Activated CD4-positive, alpha-beta T cell treated with anti-CD3 and anti-CD28 coated beads for 36 hours (primary cell): ENCODE data around the gene TTLL9. TPM values are rescaled to one million over a fixed set of nuclear protein-coding genes. Genes with fewer than 3 reads are reported as not detected.
"Not testable (repeated sequence)": the region's sequence is repeated elsewhere in the genome, so short reads cannot be mapped to it uniquely, and the experiment has no call there.

ENCODE experiments used
- ATAC-seq: fragments of 200-7000 bp; cut with Tn5 transposase; one replicate; pipeline ENCODE4 v1.10.0; 2021; ENCODE audit warnings: mild to moderate bottlenecking, moderate library complexity
- CTCF ChIA-PET: fragments of 350-600 bp; sonication (Branson Sonifier 250); formaldehyde crosslinking; loops from one replicate; lab custom pipeline; 2021; ENCODE audit warnings: antibody characterized with exemption; lab: Charles Lee
- POLR2A ChIA-PET: fragments of 350-600 bp; sonication (Branson Sonifier 250); formaldehyde crosslinking; loops from one replicate; lab custom pipeline; 2021; ENCODE audit warnings: antibody characterized with exemption, inconsistent platforms; lab: Charles Lee
- DNase-seq: peaks from one replicate; pipeline ENCODE4 v3.0.0-alpha.2; 2020
- H3K27ac Mint-ChIP-seq: one replicate; pipeline ENCODE4 v1.8.0; 2021; ENCODE audit warnings: mixed read lengths
- H3K27me3 Mint-ChIP-seq: one replicate; pipeline ENCODE4 v1.8.0; 2021; ENCODE audit warnings: mixed read lengths
- H3K36me3 Mint-ChIP-seq: one replicate; pipeline ENCODE4 v1.8.0; 2021; ENCODE audit warnings: low read depth, mixed read lengths
- H3K4me1 Mint-ChIP-seq: one replicate; pipeline ENCODE4 v1.8.0; 2021; ENCODE audit warnings: mixed read lengths
- H3K4me3 Mint-ChIP-seq: one replicate; pipeline ENCODE4 v1.8.0; 2021; ENCODE audit warnings: mild to moderate bottlenecking, moderate library complexity, mixed read lengths
- H3K9me3 Mint-ChIP-seq: one replicate; pipeline ENCODE4 v1.8.0; 2021; ENCODE audit warnings: low read depth, mixed read lengths
- intact Hi-C, 2 experiments: fragments of 100-400 bp; cut with DNase I in 1 of 2; cut with micrococcal nuclease in 1 of 2; formaldehyde crosslinking; loops; one replicate each; pipeline versions ENCODE4 v1.14.2 to v1.15.1; 2022 to 2024; cut with DNase I, micrococcal nuclease
- total RNA-seq, 2 experiments: library from RNA; stranded (reverse); gene quantifications; one replicate each; pipeline ENCODE4 v1.2.3, GENCODE V29; 2021

Gene TTLL9, protein sequence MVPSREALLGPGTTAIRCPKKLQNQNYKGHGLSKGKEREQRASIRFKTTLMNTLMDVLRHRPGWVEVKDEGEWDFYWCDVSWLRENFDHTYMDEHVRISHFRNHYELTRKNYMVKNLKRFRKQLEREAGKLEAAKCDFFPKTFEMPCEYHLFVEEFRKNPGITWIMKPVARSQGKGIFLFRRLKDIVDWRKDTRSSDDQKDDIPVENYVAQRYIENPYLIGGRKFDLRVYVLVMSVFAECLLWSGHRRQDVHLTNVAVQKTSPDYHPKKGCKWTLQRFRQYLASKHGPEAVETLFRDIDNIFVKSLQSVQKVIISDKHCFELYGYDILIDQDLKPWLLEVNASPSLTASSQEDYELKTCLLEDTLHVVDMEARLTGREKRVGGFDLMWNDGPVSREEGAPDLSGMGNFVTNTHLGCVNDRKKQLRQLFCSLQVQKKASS
- total RNA-seq: not detected

DNA sequence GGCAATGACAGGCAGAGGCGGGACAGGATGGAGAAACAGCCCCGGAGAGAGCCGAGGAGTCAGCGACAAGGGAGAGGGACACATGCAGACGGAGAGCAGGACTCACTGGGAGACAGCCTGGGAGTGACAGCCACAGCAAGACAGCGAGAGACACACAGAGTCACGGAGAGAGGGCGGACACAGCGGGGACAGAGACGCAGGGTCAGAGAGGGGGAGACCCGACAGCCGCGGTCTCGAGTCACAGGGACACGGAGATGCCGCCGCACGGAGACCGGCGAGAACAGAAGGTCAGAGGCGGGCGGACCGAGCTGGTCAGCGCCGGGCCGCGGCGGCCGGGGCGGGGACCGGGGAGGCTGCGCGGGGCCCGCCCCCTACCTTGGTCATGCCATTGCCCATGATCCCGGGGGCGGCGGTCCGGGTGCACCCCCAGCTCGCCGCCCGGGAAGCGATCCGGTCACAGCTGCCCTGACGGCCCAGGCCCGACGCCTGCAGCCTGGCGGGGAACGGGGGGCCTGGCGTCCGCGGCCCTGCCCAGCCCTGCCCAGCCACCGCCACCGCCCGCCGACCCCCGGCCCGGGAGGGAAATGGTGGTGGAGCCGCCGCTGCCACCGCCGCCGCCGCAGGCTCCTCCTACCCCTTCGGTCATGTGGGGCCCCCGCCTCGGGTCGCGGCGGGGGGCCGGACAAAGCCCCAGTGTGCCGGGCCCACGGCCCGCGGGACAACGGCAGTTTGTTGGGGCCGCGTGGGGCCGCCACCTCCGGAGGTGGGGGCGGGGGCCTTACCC lies at the start of gene TTLL9, which contains the start of gene DUSP15:
TSS of gene TTLL9 (plus strand) at position 693 of the 784 bp plus-strand sequence. CDS start 493 bp downstream, outside the sequence.
TSS of gene DUSP15 (minus strand) at position 586 of the 784 bp plus-strand sequence. CDS start at position 396, 190 bp downstream.
- peak; percentile 33 for DNase-seq

DNA sequence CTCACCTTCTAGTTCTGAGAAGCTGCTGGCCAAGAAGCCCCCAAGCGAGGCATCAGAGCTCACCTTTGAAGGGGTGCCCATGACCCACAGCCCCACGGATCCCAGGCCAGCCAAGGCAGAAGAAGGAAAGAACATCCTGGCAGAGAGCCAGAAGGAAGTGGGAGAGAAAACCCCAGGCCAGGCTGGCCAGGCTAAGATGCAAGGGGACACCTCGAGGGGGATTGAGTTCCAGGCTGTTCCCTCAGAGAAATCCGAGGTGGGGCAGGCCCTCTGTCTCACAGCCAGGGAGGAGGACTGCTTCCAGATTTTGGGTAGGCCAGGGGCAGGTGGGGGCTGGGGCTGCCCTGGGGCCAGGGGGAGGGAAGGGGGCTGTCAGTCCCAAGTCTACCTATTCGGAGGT lies 49.0 kb upstream of the TTLL9 start:
- Mint-ChIP-seq H3K4me3 (no peak overlapping the region), H3K4me1 (peaks cover 4% of the 10 kb centered on the region), H3K27ac (no peak overlapping the region), H3K36me3 (no peaks in the 10 kb centered on the region), H3K9me3 (no peaks in the 10 kb centered on the region), H3K27me3 (no peaks in the 10 kb centered on the region)
- intact Hi-C loops: loop anchor here in 1 of 2 experiments (10.0 kb wide), 1 partner anchor 133 kb away; the partner anchor contains the start of gene PDRG1
- no peak for DNase-seq
- CTCF ChIA-PET: interaction anchor here (1.2 kb wide), 1 partner anchor 209 kb away, joined by 4 read pairs; no protein-coding TSS in a partner anchor
- POLR2A ChIA-PET: no interaction called here
- ATAC-seq: no peak

More for the DNA sequence above, at the start of gene TTLL9, which contains the start of gene DUSP15:
- ChIA-PET POLR2A (interaction anchor here (0.6 kb wide), 1 partner anchor 239 kb away, joined by 3 read pairs; no protein-coding TSS in a partner anchor), CTCF (interaction anchor here (0.5 kb wide), 2 partner anchors 16 to 783 kb away, joined by 3 read pairs; no protein-coding TSS in a partner anchor)
- peak; percentile 45 for ATAC-seq
- no peaks in the 10 kb centered on the region for H3K9me3 Mint-ChIP-seq
- H3K27ac Mint-ChIP-seq: peak within 1 kb of the TSS; percentile 23
- peak within 1 kb of the TSS; percentile 62 for H3K4me3 Mint-ChIP-seq
- H3K27me3 Mint-ChIP-seq: peaks cover 30% of the 10 kb centered on the region
- intact Hi-C loops: no loop called here
- H3K36me3 Mint-ChIP-seq: no peaks in the 10 kb centered on the region
- H3K4me1 Mint-ChIP-seq: peaks cover 7% of the 10 kb centered on the region

DNA sequence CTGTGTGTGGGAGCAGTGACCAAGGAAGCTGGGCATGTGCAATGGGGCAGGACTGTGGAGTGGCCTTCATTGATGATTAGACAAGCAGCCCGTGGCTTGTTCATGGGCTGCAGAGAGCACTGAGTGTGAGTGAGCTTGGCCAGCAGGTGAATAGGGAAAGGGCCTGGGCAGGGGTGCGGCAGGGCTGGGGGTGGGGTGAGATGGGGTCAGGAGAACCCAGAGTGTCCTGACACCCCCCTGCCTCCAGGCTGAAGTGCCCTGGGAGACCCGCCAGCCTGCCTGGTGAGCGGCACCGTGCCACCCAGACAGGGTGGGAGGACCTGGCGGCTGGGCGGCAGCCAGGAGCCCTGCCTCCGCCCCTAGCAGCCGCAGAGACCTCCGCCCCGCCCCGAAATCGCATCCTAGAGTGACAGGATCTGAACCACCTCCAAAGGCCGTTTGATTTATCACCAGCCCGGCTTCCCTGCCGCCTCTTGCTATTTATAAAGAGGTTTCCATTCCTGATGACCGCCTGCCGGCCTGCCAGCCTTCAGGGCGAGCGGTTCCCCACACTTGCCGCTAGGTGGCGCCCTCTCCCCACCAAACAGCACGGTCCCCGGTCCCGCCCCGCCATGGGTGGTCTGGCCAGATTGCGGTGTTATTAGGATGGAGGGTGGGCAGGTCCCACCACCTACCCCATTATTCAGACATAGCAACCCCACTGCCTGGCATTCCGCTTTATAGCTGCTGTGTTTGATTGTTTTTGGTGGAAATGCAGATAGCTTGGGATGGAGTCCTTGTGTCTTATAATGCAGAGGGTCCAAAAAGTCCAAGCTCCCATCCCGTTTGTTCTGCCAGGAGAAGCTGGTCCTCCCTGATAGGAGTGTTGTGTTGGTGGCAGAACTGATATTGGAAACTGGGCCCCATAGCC lies 47.8 kb upstream of the TTLL9 start:
- H3K27ac Mint-ChIP-seq: no peak overlapping the region
- ATAC-seq: peak; percentile 90
- DNase-seq: peak; percentile 86
- H3K9me3 Mint-ChIP-seq: no peaks in the 10 kb centered on the region
- H3K36me3 Mint-ChIP-seq: no peaks in the 10 kb centered on the region
- intact Hi-C loops: loop anchor here (1.0 to 10.0 kb wide), 7 partner anchors 24 to 830 kb away; partner anchors contain the start of gene PDRG1 (in 1 of the 2)
- peaks cover 4% of the 10 kb centered on the region for H3K4me1 Mint-ChIP-seq
- no peak overlapping the region for H3K4me3 Mint-ChIP-seq
- ChIA-PET CTCF (interaction anchor here (0.6 to 4.1 kb wide), 35 partner anchors 9 to 287 kb away, joined by 3 to 28 read pairs (median 4); partner anchors contain the start of genes HCK, PDRG1 and TM9SF4), POLR2A (no interaction called here)
- no peaks in the 10 kb centered on the region for H3K27me3 Mint-ChIP-seq

DNA sequence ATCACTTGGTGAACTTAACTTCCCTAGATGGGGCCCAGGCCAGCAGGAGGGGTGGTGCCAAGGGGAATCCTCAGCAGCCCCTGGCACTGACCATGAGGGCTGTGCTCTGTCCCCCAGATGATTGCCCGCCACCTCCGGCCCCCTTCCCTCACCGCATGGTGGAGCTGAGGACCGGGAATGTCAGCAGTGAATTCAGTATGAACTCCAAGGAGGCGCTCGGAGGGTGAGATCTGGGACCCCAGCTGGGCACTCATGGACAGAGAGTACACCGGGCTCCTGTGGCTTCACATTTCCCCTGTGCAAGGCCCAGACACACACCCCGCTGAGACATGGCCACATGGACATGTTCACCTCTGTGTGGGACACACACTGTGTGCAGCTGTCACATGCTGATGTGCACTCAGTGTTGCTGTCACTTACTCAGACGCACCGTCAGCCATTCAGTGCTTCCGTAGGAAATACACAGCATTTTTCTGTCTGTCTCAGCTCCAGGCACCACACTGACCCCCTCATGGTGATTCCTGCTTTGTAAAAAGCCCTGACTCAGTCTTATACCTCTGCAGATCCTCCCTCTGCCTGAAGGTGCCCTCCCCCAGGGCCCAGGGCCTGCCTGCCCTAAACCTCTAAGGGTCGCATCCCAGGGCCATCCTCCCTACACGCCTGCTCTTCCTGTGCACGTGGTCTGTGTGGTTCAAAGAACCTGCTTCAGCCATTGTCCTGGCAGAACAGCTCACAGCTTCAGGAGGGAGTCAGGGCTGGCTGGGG lies 46.9 kb upstream of the TTLL9 start:
- H3K4me3 Mint-ChIP-seq: no peak overlapping the region
- H3K27me3 Mint-ChIP-seq: no peaks in the 10 kb centered on the region
- POLR2A ChIA-PET: no interaction called here
- intact Hi-C loops: loop anchor here (1.0 to 10.0 kb wide), 5 partner anchors 23 to 829 kb away; partner anchors contain the start of gene PDRG1 (in 1 of the 2)
- peaks cover 4% of the 10 kb centered on the region for H3K4me1 Mint-ChIP-seq
- CTCF ChIA-PET: interaction anchor here (0.6 to 4.1 kb wide), 30 partner anchors 9 to 286 kb away, joined by 3 to 28 read pairs (median 4); partner anchors contain the start of genes HCK, PDRG1 and TM9SF4
- no peak overlapping the region for H3K27ac Mint-ChIP-seq
- no peaks in the 10 kb centered on the region for H3K9me3 Mint-ChIP-seq
- no peak for DNase-seq
- ATAC-seq: no peak
- no peaks in the 10 kb centered on the region for H3K36me3 Mint-ChIP-seq

DNA sequence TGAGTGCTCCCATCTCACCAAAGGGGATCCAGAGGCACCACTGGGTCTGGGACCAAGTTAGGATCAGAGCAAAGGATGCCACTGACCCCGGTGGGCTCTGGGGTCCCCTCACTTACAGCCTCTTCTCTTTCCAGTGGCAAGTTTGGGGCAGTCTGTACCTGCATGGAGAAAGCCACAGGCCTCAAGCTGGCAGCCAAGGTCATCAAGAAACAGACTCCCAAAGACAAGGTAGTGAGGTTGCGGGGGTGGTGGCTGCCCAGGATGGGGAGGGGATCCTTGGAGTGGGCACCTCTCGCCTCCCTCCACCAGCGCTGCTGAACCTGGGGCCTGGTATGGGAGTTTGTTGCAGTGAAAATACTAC lies 46.3 kb upstream of the TTLL9 start:
- Mint-ChIP-seq H3K4me1 (peaks cover 4% of the 10 kb centered on the region), H3K27me3 (no peaks in the 10 kb centered on the region), H3K27ac (no peak overlapping the region), H3K4me3 (no peak overlapping the region), H3K9me3 (no peaks in the 10 kb centered on the region), H3K36me3 (no peaks in the 10 kb centered on the region)
- DNase-seq (no peak), ATAC-seq (no peak)
- intact Hi-C loops: loop anchor here in 1 of 2 experiments (10.0 kb wide), 1 partner anchor 131 kb away; the partner anchor contains the start of gene PDRG1
- CTCF ChIA-PET: interaction anchor here (0.6 to 4.1 kb wide), 9 partner anchors 9 to 265 kb away, joined by 3 to 28 read pairs (median 4); partner anchors contain the start of gene PDRG1
- POLR2A ChIA-PET: no interaction called here

DNA sequence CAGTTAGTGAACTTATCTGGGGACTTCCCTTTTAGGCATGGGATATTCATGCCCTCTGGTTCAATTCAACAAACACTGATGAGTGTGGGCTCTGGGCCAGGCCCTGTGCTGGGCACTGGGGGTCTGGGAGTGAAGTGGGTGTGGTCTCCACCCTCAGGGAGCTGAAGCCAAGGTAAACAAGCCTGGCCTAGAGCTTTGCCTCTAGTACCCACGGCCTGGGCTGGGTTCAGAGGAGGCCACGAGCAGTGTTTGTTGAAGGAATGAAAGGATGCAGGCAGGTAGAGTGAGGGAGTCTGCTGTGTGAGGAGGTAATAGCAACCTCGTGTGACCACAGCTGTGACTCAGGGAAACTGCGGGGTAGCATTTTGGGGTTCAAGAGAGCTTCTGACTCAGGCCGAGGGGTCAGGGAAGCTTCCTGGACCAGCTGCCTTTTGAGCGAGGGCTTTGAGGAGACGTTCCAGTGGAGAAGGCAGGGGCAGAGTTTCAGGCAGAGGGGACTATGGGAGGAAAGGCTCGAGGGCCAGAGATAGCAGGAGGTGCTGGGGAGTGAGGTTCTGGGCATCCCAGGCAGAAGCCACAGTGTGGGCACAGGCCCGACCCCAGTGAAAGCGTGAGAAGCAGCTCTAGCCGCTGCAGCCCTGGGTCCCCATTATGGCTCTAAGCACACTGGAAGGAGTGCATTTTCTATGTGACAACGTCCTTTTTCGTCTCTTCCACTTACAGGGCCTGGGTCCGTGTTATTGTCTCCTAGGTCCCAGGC lies 45.7 kb upstream of the TTLL9 start:
- Mint-ChIP-seq H3K4me3 (no peak overlapping the region), H3K9me3 (no peaks in the 10 kb centered on the region), H3K27ac (no peak overlapping the region), H3K4me1 (peaks cover 4% of the 10 kb centered on the region), H3K36me3 (no peaks in the 10 kb centered on the region), H3K27me3 (no peaks in the 10 kb centered on the region)
- no peak for ATAC-seq
- CTCF ChIA-PET: interaction anchor here (0.9 to 4.1 kb wide), 6 partner anchors 8 to 265 kb away, joined by 3 to 28 read pairs (median 4); partner anchors contain the start of gene PDRG1
- no peak for DNase-seq
- intact Hi-C loops: loop anchor here in 1 of 2 experiments (10.0 kb wide), 1 partner anchor 130 kb away; the partner anchor contains the start of gene PDRG1
- POLR2A ChIA-PET: no interaction called here

DNA sequence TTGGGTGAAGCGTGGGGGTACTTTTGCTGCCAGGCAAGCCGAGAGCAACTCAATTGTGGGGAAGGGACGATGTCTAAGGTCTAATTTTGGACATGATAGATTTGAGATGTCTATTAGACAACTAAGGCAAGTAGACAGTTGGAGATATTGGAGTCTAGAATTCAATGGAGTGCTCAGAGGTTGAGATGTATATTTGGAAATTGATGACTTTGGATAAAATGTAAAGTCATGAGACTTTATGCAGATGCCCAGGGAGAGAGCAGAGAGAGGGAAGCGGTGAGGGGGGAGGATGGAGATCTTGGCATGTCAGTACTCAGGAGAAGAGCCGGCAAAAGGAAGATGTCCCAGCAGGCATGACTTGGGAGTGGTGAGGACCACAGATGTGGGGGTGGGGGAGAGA lies 44.4 kb upstream of the TTLL9 start:
- ChIA-PET POLR2A (no interaction called here), CTCF (no interaction called here)
- no peaks in the 10 kb centered on the region for H3K27me3 Mint-ChIP-seq
- no peaks in the 10 kb centered on the region for H3K36me3 Mint-ChIP-seq
- H3K27ac Mint-ChIP-seq: no peak overlapping the region
- ATAC-seq (no peak), DNase-seq (no peak)
- intact Hi-C loops: loop anchor here in 1 of 2 experiments (10.0 kb wide), 1 partner anchor 129 kb away; the partner anchor contains the start of gene PDRG1
- H3K4me1 Mint-ChIP-seq: peaks cover 4% of the 10 kb centered on the region
- no peaks in the 10 kb centered on the region for H3K9me3 Mint-ChIP-seq
- H3K4me3 Mint-ChIP-seq: no peak overlapping the region

DNA sequence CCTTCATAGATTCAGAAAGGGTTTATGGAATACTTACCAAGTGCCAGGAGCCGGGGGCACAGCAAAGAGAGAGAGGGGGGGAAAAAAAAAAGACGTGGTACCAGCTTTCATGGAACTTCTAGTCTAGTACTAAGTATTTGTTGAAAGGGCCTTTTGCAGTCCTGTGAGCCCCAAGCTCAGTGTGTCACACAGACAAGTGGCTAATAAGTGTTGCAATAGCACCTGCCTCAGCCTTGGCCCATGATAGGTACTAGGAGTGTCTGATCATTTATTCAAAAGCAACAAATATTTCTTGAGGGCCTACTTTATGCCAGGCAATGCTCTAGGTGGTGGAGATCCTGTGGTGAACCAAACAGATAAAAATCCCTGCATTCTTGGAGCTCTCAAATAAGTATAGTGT lies 43.4 kb upstream of the TTLL9 start:
- CTCF ChIA-PET: interaction anchor here (0.5 to 0.7 kb wide), 3 partner anchors 264 to 321 kb away, joined by 3 to 5 read pairs (median 4); no protein-coding TSS in a partner anchor
- H3K27me3 Mint-ChIP-seq: no peaks in the 10 kb centered on the region

DNA sequence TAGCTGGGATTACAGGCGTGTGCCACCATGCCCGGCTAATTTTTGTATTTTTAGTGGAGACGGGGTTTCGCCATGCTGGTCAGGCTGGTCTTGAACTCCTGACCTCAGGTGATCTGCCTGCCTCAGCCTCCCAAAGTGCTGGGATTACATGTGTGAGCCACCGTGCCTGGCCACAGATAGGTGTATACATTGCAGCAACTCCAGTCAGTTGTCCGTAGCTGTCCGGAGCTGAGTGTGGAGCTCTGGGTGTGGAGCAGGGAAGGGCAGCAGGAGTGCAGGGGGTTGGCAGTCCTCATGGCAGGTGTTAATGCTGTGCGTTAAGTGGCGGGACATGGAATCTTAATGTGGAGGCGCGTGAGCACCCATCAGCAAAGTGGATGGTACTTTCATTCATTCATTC lies 42.4 kb upstream of the TTLL9 start:
- H3K27ac Mint-ChIP-seq, H3K9me3 Mint-ChIP-seq, H3K4me3 Mint-ChIP-seq, H3K27me3 Mint-ChIP-seq, POLR2A ChIA-PET, DNase-seq, ATAC-seq, H3K4me1 Mint-ChIP-seq, H3K36me3 Mint-ChIP-seq: not testable (repeated sequence)
- intact Hi-C loops: loop anchor here in 1 of 2 experiments (10.0 kb wide), 1 partner anchor 127 kb away; the partner anchor contains the start of gene PDRG1
- CTCF ChIA-PET: interaction anchor here (0.6 kb wide), 1 partner anchor 11 kb away, joined by 3 read pairs; no protein-coding TSS in a partner anchor

More for the DNA sequence above, 43.4 kb upstream of the TTLL9 start:
- Mint-ChIP-seq H3K9me3 (no peaks in the 10 kb centered on the region), H3K36me3 (no peaks in the 10 kb centered on the region), H3K4me1 (peaks cover 4% of the 10 kb centered on the region), H3K4me3 (no peak overlapping the region), H3K27ac (no peak overlapping the region)
- intact Hi-C loops: loop anchor here in 1 of 2 experiments (10.0 kb wide), 1 partner anchor 128 kb away; the partner anchor contains the start of gene PDRG1
- ATAC-seq: no peak
- POLR2A ChIA-PET: no interaction called here
- DNase-seq: no peak
